ENCODE results near the gene POLR3H. TPM values are rescaled to one million over a fixed set of nuclear protein-coding genes. Genes with fewer than 3 reads are reported as not detected.
A peak's percentile ranks its signal among the peaks of the same experiment; 100 is the strongest.
"Not testable (repeated sequence)": the region's sequence is repeated elsewhere in the genome, so short reads cannot be mapped to it uniquely, and the experiment has no call there.

The POLR3H gene, protein sequence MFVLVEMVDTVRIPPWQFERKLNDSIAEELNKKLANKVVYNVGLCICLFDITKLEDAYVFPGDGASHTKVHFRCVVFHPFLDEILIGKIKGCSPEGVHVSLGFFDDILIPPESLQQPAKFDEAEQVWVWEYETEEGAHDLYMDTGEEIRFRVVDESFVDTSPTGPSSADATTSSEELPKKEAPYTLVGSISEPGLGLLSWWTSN
- 28.6 and 33.2 TPM in 2 replicates for total RNA-seq

DNA sequence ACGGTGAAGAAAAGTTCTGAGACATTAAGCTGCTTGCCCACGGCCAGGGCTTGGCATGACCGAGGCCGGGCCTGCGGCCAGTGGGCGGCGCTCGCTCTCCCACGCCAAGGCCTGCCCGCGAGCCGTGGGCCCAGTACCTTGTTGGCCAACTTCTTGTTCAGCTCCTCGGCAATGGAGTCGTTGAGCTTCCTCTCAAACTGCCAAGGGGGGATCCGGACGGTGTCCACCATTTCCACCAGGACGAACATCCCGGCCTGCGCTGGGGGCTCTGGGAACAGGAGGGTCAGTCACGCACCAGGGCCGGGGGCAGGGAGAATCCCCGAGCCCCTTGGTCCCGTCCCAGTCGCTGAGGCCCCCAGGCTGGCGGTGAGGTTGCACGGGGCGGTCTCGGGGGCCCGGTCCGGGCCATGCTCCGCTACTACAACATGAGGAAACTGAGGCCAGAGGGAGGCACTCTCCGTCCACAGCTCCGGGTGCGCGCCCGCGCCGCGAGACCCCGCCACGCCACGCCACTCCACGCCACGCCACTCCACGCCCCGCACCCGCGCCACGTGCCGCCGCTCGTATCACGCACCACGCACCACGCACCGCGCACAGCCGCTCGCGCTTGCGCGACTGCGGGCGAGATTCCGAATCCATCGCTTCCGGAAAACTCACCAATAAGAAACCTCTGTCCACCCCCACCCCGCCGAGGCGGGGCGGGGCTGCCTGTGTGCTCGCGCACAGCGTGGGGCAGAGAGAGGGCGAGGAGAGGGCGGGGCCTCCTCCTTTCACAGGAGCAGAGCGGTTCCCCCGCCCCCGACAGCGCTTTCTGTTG lies at the start of gene POLR3H:
Gene POLR3H (minus strand): TSS at position 617 of the 817 bp plus-strand sequence. CDS start 369 bp downstream, at position 248.
- intact Hi-C loops (cut with micrococcal nuclease): loop anchor here (1.0 to 5.0 kb wide), 3 partner anchors 45 to 77 kb away; partner anchors contain the start of genes DESI1, PMM1 and XRCC6
- H3K4me1 Mint-ChIP-seq (ENCODE audit: low read depth): peaks cover 21% of the 10 kb centered on the region
- H3K27ac Mint-ChIP-seq: peak within 1 kb of the TSS; percentile 60
- no peaks in the 10 kb centered on the region for H3K9me3 Mint-ChIP-seq
- DNase-seq (ENCODE audit: low spot score): peak; percentile 96
- peaks cover 13% of the 10 kb centered on the region for H3K36me3 Mint-ChIP-seq (ENCODE audit: low read depth)
- no peaks in the 10 kb centered on the region for H3K27me3 Mint-ChIP-seq (ENCODE audit: low read depth)
- H3K4me3 Mint-ChIP-seq (ENCODE audit: low read depth): peak within 1 kb of the TSS; percentile 91

DNA sequence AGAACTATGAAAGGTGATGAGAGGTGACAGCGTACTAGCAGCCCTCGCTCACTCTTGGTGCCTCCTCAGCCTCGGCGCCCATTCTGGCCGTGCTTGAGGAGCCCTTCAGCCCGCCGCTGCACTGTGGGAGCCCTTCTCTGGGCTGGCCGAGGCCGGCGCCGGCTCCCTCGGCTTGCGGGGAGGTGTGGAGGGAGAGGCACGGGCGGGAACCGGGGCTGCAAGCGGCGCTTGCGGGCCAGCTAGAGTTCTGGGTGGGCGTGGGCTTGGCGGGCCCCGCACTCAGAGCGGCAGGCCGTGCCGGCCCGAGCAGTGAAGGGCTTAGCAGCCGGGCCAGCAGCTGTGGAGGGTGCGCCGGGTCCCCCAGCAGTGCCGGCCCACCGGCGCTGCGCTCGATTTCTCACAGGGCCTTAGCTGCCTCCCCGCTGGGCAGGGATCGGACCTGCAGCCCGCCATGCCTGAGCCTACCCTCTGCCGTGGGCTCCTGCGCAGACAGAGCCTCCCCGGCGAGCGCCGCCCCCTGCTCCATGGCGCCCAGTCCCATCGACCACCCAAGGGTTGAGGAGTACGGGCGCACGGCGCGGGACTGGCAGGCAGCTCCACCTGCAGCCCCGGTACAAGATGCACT lies 49.2 kb upstream of the POLR3H start:
- H3K36me3 Mint-ChIP-seq (ENCODE audit: low read depth): peaks cover 12% of the 10 kb centered on the region
- not testable (repeated sequence) for H3K27me3 Mint-ChIP-seq (ENCODE audit: low read depth); H3K27ac Mint-ChIP-seq

DNA sequence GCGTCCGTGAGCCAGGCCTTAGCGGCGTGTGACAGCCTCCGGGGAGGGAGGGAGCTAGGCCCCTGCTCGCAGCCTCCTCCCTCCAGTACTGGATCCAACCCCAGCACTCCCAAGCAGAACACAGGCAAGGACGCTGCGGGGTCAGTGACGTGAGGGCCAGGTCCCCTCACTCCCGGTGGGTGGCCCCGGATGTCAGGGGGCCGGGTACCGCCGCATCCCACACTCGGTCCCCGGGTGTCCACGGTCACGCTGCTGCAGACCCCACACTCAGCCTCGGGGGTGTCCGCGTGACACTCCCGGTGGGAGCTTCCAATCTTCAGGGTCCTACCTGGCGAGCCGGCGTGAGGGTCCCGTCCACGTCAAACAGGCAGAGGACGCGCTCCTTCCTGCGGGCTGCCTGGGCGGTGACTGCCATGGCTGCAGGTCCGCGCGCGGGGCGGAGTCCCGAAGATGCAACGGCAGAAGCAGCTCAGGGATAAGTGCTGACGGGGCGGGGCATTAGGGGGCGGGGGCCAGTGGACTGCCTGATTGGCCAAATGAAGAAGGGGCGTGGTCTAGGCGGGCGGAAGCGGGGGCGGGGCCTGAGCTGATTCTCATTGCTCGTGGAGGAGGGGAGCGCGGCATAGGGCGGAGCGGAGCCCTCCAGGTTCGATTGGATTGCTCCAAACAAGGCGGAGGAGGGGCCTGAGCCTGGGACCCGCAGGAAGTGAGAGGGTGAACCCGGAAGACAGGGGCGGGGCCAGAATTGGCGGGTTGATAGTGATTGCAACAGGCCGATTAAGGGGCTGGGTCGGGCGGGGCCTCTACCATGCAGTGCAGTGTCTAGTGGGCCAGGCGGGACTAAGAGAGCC lies 45.3 kb upstream of the POLR3H start, which contains the start of gene PMM1:
Gene PMM1 (minus strand): TSS at position 450 of the 851 bp plus-strand sequence. CDS start 35 bp downstream, at position 415.
- no peaks in the 10 kb centered on the region for H3K27me3 Mint-ChIP-seq (ENCODE audit: low read depth)
- H3K27ac Mint-ChIP-seq: peak within 1 kb of the TSS; percentile 84
- intact Hi-C loops (cut with micrococcal nuclease): loop anchor here (1.0 to 2.0 kb wide), 3 partner anchors 15 to 45 kb away; partner anchors contain the start of genes DESI1, POLR3H and XRCC6
- H3K4me1 Mint-ChIP-seq (ENCODE audit: low read depth): peaks cover 10% of the 10 kb centered on the region
- H3K36me3 Mint-ChIP-seq (ENCODE audit: low read depth): peaks cover 6% of the 10 kb centered on the region
- H3K9me3 Mint-ChIP-seq: no peaks in the 10 kb centered on the region
- H3K4me3 Mint-ChIP-seq (ENCODE audit: low read depth): peak within 1 kb of the TSS; percentile 91
- peak; percentile 100 for DNase-seq (ENCODE audit: low spot score)

More for the DNA sequence above, 49.2 kb upstream of the POLR3H start:
- intact Hi-C loops (cut with micrococcal nuclease); H3K4me3 Mint-ChIP-seq (ENCODE audit: low read depth); DNase-seq (ENCODE audit: low spot score); H3K9me3 Mint-ChIP-seq: not testable (repeated sequence)
- H3K4me1 Mint-ChIP-seq (ENCODE audit: low read depth): peaks cover 12% of the 10 kb centered on the region

DNA sequence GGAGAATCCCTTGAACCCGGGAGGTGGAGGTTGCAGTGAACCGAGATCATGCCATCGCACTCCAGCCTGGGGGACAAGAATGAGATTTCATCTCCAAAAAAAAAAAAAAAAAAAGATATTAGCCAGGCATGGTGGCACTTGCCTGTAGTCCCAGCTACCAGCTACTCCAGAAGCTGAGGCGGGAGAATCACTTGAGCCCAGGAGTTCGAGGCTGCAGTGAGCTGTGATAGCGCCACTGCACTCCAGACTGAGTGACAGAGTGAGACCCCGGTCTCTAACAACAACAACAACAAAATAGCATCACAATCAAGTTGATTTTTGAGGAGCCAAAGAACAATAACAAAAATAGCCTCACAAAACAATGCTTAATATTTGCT lies 43.1 kb upstream of the POLR3H start:
- intact Hi-C loops (cut with micrococcal nuclease): no loop called here
- peaks cover 21% of the 10 kb centered on the region for H3K36me3 Mint-ChIP-seq (ENCODE audit: low read depth)
- no peak for DNase-seq (ENCODE audit: low spot score)
- peaks cover 10% of the 10 kb centered on the region for H3K4me1 Mint-ChIP-seq (ENCODE audit: low read depth)
- H3K9me3 Mint-ChIP-seq: no peaks in the 10 kb centered on the region
- no peaks in the 10 kb centered on the region for H3K27me3 Mint-ChIP-seq (ENCODE audit: low read depth)
- H3K27ac Mint-ChIP-seq: no peak overlapping the region
- H3K4me3 Mint-ChIP-seq (ENCODE audit: low read depth): no peak overlapping the region

DNA sequence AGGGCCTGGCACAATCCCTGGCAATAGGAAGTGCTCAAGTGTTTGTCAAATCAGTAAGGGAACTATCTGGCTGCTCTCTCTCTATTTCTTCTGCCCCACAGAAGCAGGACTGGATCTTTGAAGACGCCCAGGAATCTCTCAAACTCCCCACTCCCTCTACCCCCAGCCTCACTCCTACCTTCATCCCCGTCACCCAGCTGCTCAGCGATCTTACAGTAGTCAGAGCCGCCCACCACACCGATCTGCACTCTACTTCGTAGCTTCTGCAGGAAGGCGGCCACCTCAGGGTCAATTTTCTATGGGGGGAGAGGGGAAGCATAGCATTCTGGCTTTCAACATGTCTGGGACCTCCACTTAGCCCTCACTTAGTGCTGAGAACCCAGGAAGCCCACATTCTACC lies 41.6 kb upstream of the POLR3H start:
- H3K27ac Mint-ChIP-seq: no peak overlapping the region
- intact Hi-C loops (cut with micrococcal nuclease): no loop called here
- no peaks in the 10 kb centered on the region for H3K9me3 Mint-ChIP-seq
- DNase-seq (ENCODE audit: low spot score): no peak
- H3K4me1 Mint-ChIP-seq (ENCODE audit: low read depth): peaks cover 10% of the 10 kb centered on the region
- H3K4me3 Mint-ChIP-seq (ENCODE audit: low read depth): no peak overlapping the region
- H3K27me3 Mint-ChIP-seq (ENCODE audit: low read depth): no peaks in the 10 kb centered on the region
- H3K36me3 Mint-ChIP-seq (ENCODE audit: low read depth): peaks cover 23% of the 10 kb centered on the region

DNA sequence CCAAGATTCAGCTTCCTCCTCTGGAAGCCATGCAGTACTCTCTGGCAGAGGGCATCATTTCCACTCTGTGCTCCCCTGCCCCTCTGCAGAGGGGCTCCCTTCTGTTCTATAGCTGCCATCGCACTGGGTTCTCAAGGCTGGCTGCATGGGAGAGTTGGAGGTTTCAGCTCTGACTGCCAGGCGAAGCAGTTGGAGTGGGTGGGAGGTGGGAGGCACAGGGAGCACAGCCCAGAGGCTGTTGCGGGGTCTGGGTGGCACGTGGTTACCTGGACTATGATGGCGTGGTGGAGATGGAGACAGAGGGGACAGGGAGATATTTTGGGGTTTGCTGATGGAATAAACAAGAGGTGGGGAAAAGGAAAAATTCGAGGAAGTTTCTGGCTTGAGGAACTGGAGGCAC lies 40.6 kb upstream of the POLR3H start:
- H3K4me3 Mint-ChIP-seq (ENCODE audit: low read depth): no peak overlapping the region
- peaks cover 10% of the 10 kb centered on the region for H3K4me1 Mint-ChIP-seq (ENCODE audit: low read depth)
- H3K27me3 Mint-ChIP-seq (ENCODE audit: low read depth): no peaks in the 10 kb centered on the region
- H3K27ac Mint-ChIP-seq: no peak overlapping the region
- no peak for DNase-seq (ENCODE audit: low spot score)
- intact Hi-C loops (cut with micrococcal nuclease): no loop called here
- H3K9me3 Mint-ChIP-seq: no peaks in the 10 kb centered on the region
- peaks cover 29% of the 10 kb centered on the region for H3K36me3 Mint-ChIP-seq (ENCODE audit: low read depth)

DNA sequence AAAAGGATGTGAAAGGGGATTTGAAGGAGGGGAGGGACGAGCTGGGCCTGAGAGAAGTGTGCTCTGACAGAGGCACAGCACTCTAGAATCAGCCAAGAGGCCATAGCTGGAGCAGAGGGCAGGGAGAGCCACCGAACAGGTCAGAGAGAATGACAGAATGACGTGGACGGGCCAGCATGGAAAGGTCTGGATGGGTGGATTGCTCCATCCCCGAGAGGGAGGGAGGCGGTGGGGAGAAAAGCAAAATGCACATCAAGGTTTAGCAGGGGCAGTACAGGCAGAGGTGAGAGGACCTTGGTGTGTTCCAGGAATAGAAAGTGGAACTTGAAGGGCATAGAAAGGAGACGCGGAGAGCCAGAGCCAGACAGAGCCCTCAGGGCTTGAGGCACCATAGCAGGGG lies 38.4 kb upstream of the POLR3H start:
- Mint-ChIP-seq H3K4me1 (ENCODE audit: low read depth) (peaks cover under 1% of the 10 kb centered on the region), H3K9me3 (no peaks in the 10 kb centered on the region), H3K27ac (no peak overlapping the region), H3K36me3 (ENCODE audit: low read depth) (peaks cover 33% of the 10 kb centered on the region), H3K27me3 (ENCODE audit: low read depth) (no peaks in the 10 kb centered on the region), H3K4me3 (ENCODE audit: low read depth) (no peak overlapping the region)
- intact Hi-C loops (cut with micrococcal nuclease): no loop called here
- no peak for DNase-seq (ENCODE audit: low spot score)

DNA sequence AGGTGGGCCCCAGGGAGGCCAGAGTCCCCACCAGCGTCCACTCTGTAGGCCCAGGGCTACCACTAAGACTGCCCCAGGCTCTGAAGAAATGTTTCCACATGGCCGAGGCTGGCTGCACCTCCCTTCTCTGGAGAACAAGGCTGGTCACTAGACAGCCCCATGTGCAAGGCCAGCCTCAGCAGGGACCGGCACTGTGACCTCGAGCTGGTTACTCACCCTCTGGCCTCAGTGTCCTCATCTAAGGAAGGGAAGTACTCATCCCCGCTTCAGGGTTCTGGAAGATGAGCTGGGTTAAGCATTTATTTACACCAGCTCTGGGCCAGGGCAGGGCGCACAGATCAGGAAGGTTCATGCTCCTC lies 35.7 kb upstream of the POLR3H start:
- Mint-ChIP-seq H3K4me3 (ENCODE audit: low read depth) (no peak overlapping the region), H3K4me1 (ENCODE audit: low read depth) (no peaks in the 10 kb centered on the region), H3K9me3 (no peaks in the 10 kb centered on the region), H3K27me3 (ENCODE audit: low read depth) (no peaks in the 10 kb centered on the region), H3K27ac (no peak overlapping the region), H3K36me3 (ENCODE audit: low read depth) (peaks cover 36% of the 10 kb centered on the region)
- intact Hi-C loops (cut with micrococcal nuclease): no loop called here
- DNase-seq (ENCODE audit: low spot score): no peak

DNA sequence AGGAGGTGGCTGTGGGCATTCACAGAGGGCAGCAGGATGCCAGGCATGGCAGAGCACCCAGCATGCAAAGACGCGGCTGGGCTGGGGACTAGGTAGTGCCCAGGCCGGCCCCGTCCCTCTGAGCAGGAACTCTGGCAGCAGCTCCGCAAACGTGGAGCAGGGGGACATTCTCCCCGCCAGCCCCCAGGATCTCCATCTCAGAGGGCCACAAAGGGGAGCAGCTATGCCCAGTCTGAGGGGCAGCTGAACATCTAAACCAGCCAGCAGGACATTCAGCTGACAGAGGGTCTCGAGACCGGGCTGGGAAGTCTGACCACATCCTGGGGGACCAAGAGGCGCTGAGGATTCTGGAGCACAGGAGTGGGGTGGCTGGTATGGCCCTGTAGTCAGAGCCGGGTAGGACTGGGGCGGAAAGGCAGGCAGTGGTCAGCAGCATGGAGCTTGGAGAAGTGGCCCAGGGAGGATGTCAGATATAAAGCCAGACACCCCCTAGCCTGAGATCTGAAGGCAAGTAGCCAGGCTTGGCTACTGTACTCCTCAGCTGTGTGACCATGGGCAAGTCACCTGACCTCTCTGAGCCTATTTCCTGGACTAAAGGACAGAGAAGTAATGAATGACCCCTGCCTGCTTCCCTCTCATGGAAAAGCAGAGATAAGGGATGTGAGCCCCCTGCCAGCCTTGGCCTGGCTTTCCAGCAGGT lies 35.2 kb upstream of the POLR3H start:
- no peak overlapping the region for H3K4me3 Mint-ChIP-seq (ENCODE audit: low read depth)
- DNase-seq (ENCODE audit: low spot score): no peak
- no peaks in the 10 kb centered on the region for H3K9me3 Mint-ChIP-seq
- H3K36me3 Mint-ChIP-seq (ENCODE audit: low read depth): peaks cover 31% of the 10 kb centered on the region
- H3K4me1 Mint-ChIP-seq (ENCODE audit: low read depth): no peaks in the 10 kb centered on the region
- intact Hi-C loops (cut with micrococcal nuclease): no loop called here
- no peaks in the 10 kb centered on the region for H3K27me3 Mint-ChIP-seq (ENCODE audit: low read depth)
- no peak overlapping the region for H3K27ac Mint-ChIP-seq

DNA sequence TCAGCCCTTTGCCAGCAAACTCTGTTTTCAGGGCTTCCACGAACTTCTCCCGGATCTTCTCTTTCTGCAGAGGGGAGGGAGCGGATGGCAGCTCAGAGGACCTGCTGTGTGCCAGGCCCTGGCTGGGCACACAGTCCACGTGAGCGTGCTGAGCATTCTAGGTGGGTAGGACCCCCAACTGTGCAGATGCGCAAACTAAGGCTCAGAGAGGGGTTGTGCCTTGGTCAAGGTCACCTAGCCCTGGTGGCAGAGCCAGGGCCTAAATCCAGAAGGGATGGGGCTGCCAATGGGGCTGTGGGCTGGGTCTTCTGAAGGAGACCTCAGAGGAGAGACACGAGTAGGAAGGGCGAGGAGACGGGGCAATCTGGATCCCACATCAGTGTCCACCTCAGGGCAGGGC lies 34.5 kb upstream of the POLR3H start:
- H3K27ac Mint-ChIP-seq: no peak overlapping the region
- no peaks in the 10 kb centered on the region for H3K9me3 Mint-ChIP-seq
- H3K27me3 Mint-ChIP-seq (ENCODE audit: low read depth): no peaks in the 10 kb centered on the region
- intact Hi-C loops (cut with micrococcal nuclease): no loop called here
- no peaks in the 10 kb centered on the region for H3K4me1 Mint-ChIP-seq (ENCODE audit: low read depth)
- H3K4me3 Mint-ChIP-seq (ENCODE audit: low read depth): no peak overlapping the region
- no peak for DNase-seq (ENCODE audit: low spot score)
- H3K36me3 Mint-ChIP-seq (ENCODE audit: low read depth): peaks cover 27% of the 10 kb centered on the region

DNA sequence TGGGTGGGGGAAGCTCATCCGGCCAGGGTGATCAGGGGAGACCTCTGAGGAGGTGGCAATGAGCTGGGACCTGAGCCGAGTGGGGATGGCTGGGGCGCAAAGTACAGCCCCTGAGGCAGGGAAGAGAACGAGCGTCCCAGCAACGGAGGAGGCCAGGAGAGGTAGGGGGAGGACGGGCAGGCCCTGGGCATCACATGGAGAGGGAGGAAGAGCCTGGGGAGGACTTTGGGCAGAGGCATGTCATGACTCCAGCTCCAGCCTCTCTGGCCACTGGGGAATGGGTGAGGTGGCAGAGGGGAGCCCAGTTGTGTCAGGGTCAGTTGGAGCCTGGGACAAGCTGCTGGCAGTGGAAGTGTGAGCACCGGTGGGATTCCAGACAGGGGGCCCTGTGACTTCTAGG lies 33.8 kb upstream of the POLR3H start:
- no peaks in the 10 kb centered on the region for H3K9me3 Mint-ChIP-seq
- no peak overlapping the region for H3K4me3 Mint-ChIP-seq (ENCODE audit: low read depth)
- peaks cover 24% of the 10 kb centered on the region for H3K36me3 Mint-ChIP-seq (ENCODE audit: low read depth)
- no peak for DNase-seq (ENCODE audit: low spot score)
- H3K27me3 Mint-ChIP-seq (ENCODE audit: low read depth): no peaks in the 10 kb centered on the region
- no peaks in the 10 kb centered on the region for H3K4me1 Mint-ChIP-seq (ENCODE audit: low read depth)
- no peak overlapping the region for H3K27ac Mint-ChIP-seq
- intact Hi-C loops (cut with micrococcal nuclease): no loop called here

DNA sequence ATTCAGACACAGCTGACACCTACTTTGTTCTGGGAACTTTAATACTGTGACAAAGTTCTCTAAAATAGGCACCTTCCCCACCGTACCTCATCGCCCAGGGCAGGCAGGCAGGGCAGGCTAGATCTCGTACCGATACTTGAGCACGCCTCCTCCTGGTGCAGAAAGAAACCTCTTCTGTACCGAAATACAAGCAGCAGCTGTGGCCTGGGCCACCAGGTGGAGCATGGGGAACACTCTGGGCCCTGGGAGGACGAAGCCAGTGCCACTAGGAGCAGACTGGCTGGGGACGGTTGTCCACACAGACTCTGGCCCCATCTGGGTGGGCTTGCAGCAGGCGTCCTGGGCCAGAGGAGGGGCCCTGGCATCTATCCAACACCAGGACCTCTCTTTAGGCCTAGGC lies 32.6 kb upstream of the POLR3H start:
- Mint-ChIP-seq H3K4me1 (ENCODE audit: low read depth) (no peaks in the 10 kb centered on the region), H3K9me3 (no peaks in the 10 kb centered on the region), H3K36me3 (ENCODE audit: low read depth) (peaks cover 16% of the 10 kb centered on the region), H3K27ac (no peak overlapping the region), H3K27me3 (ENCODE audit: low read depth) (no peaks in the 10 kb centered on the region), H3K4me3 (ENCODE audit: low read depth) (no peak overlapping the region)
- peak; percentile 36 for DNase-seq (ENCODE audit: low spot score)
- intact Hi-C loops (cut with micrococcal nuclease): no loop called here
